ENCODE results near the gene RAP1GAP2.
"Not testable (repeated sequence)": the region's sequence is repeated elsewhere in the genome, so short reads cannot be mapped to it uniquely, and the experiment has no call there.

The RAP1GAP2 gene

DNA sequence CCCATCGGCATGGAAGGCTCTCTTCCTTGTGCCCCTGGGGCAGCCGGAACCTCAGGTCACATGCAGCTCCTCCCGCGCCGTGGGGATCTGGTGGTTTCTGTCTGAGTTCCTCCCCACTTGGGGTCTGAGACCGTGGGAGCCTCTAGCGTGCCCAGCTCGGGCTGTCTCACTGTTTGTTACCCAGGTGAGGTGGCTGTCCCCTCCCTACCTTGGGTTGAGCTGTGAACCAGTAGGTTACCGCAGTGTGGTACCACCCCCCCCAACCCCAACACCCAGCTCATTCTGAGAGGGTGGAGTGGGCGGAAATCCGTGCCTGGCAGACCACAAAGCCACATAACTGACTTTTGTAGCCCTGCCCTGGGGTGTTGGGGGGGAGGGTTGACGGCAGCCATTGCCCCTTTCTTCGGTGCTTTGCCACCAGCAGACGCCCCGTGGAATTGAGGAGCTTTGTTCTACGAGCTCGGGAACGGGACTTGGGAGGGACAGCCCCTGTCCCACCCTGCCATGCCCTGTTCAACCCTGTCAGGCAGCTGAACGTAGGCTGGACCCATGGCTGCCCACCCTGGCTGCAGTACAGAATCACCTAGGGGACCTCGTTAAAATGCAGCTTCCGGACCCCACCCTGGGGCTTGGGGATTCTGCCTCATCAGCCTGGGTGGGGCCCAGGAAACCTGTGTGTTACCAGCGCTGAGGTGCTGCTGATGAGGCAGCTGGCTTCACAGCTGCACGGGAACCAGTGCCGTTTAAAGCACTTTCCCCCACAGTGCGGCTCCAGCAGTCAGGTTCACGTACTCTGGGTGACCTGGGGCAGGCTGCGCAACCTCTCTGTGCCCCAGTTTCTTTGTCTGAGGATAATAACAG, 18.5 kb downstream of the RAP1GAP2 start:
- no peak overlapping the region for H3K4me3 ChIP-seq (ENCODE audit: low read length)
- TF ChIP-seq, protein P1, sequence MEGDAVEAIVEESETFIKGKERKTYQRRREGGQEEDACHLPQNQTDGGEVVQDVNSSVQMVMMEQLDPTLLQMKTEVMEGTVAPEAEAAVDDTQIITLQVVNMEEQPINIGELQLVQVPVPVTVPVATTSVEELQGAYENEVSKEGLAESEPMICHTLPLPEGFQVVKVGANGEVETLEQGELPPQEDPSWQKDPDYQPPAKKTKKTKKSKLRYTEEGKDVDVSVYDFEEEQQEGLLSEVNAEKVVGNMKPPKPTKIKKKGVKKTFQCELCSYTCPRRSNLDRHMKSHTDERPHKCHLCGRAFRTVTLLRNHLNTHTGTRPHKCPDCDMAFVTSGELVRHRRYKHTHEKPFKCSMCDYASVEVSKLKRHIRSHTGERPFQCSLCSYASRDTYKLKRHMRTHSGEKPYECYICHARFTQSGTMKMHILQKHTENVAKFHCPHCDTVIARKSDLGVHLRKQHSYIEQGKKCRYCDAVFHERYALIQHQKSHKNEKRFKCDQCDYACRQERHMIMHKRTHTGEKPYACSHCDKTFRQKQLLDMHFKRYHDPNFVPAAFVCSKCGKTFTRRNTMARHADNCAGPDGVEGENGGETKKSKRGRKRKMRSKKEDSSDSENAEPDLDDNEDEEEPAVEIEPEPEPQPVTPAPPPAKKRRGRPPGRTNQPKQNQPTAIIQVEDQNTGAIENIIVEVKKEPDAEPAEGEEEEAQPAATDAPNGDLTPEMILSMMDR (conservative IDR thresholded peaks at IDR 0.05; ENCODE audit: low read length), result no peak
- DNase-seq (ENCODE audit: low read depth), result no peak

DNA sequence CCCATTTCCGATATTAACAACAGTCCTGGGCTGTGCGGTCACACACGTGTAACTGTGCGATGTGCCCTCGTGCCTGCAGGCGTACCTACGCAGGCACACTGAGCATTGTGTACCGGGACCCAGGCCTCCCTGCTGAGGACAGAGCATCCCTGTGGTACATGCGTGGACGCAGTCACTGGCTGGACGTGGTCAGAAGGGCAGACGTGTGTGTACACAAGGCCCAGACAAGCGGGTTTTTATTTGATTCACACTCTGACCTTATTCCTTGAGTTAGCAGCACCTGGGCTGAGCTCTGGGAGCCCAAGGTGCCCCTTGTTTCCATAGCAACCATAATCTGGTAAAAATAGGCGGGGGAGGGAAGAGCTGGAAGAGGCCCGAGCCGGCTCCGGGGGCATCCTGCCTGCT, 19.5 kb downstream of the RAP1GAP2 start:
- DNase-seq (ENCODE audit: low read depth), result no peak
- TF ChIP-seq, protein P1 (conservative IDR thresholded peaks at IDR 0.05; ENCODE audit: low read length), result no peak
- no peak overlapping the region for H3K4me3 ChIP-seq (ENCODE audit: low read length)

DNA sequence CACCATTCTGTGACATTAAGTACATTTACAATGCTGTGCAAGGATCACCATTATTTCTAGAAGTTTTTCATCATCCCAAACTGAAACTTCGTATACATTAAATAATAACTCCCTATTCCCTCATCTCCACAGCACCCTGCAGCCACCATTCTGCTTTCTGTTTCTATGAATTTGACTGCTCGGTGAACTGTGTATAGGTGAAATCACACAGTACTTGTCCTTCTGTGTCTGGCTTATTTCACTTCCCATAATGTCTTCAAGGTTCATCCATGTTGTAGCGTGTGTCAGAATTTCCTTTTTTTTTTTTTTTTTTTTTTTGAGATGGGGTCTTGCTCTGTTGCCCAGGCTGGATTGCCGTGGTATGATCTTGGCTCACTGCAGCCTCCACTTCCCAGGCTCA, 20.4 kb downstream of the RAP1GAP2 start:
- no peak for DNase-seq (ENCODE audit: low read depth)
- no peak overlapping the region for H3K4me3 ChIP-seq (ENCODE audit: low read length)
- TF ChIP-seq, protein P1 (conservative IDR thresholded peaks at IDR 0.05; ENCODE audit: low read length), result no peak

DNA sequence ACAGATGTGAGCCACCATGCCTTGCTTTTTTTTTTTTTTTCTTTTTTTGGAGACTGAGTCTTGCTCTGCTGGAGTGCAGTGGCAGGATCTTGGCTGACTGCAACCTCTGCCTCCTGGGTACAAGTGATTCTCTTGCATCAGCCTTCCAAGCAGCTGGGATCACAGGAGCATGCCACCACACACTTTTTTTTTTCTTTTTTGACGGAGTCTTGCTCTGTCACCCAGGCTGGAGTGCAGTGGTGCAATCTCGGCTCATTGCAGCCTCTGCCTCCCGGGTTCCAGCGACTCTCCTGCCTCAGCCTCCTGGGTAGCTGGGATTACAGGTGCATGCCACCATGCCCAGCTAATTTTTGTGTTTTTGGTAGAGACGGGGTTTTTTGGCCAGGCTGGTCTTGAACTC, 23.1 kb downstream of the RAP1GAP2 start:
- not testable (repeated sequence) for DNase-seq (ENCODE audit: low read depth); H3K4me3 ChIP-seq (ENCODE audit: low read length)

DNA sequence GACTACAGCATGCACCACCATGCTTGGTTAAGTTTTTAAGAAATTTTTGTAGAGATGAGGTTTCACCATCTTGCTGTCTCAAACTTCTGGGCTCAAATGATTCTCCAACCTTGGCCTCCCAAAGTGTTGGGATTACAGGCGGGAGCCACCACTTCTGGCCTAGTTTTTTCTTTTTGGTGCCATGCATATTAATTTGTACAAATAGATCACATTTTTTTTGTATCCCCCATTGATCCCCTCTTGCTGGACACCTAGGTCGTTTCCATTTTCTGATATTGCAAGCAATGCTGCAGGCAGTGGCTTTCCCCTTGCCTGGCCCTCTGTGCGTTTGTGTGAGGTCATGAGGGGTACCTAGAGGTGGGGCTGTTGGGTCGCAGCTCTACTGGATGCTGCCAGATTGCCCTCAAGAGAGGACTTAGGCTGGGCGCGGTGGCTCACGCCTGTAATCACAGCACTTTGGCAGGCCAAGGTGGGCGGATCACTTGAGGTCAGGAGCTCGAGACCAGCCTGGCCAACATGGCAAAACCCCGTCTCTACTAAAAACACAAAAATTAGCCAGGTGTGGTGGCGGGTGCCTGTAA, 23.8 kb downstream of the RAP1GAP2 start:
- TF ChIP-seq, protein P1 (conservative IDR thresholded peaks at IDR 0.05; ENCODE audit: low read length), result no peak
- no peak overlapping the region for H3K4me3 ChIP-seq (ENCODE audit: low read length)
- no peak for DNase-seq (ENCODE audit: low read depth)

DNA sequence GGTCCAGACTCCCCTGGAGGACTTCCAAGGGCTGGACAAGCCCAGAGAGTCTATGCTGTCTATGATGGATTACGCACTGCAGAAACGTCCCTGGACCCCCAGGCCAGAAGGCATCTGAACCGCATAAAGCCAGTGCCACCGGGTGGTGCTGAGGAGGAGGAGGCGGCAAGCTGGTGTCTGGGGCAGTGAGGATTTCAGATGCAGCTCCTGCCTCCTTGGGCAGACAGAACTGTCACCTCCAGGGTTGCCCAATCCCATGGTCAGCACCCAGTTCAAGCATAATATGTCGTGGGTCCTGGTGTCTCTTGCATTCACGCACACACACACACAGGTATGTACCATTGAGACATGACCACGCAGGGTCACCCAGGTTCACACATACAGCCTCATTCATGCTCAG, 25.6 kb downstream of the RAP1GAP2 start:
- no peak overlapping the region for H3K4me3 ChIP-seq (ENCODE audit: low read length)
- DNase-seq (ENCODE audit: low read depth), result no peak
- TF ChIP-seq, protein P1 (conservative IDR thresholded peaks at IDR 0.05; ENCODE audit: low read length), result no peak

DNA sequence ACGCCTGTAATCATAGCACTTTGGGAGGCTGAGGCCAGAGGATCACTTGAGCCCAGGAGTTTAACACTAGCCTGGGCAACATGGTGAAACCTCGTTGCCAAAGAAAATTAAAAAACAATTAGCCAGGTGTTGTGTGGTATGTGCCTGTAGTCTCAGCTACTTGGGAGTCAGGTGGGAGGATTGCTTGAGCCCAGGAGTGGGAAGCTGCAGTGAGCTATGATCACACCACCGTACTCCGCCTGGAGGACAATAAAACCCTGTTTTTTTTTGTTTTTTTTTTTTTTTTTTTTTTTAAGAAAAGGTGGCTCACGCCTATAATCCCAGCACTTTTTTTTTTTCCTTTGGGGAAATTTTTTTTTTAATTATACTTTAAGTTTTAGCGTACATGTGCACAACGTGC, 26.1 kb downstream of the RAP1GAP2 start:
- TF ChIP-seq, protein P1 (conservative IDR thresholded peaks at IDR 0.05; ENCODE audit: low read length), result no peak
- H3K4me3 ChIP-seq (ENCODE audit: low read length), result no peak overlapping the region
- no peak for DNase-seq (ENCODE audit: low read depth)

Data from AG10803 (cell line).